Measurements from ENCODE around the gene ZNF124.

GRCh38 chr1:247112479-247112781 is 59.4 kb downstream of the ZNF124 start:
- TF ChIP-seq, protein P1, sequence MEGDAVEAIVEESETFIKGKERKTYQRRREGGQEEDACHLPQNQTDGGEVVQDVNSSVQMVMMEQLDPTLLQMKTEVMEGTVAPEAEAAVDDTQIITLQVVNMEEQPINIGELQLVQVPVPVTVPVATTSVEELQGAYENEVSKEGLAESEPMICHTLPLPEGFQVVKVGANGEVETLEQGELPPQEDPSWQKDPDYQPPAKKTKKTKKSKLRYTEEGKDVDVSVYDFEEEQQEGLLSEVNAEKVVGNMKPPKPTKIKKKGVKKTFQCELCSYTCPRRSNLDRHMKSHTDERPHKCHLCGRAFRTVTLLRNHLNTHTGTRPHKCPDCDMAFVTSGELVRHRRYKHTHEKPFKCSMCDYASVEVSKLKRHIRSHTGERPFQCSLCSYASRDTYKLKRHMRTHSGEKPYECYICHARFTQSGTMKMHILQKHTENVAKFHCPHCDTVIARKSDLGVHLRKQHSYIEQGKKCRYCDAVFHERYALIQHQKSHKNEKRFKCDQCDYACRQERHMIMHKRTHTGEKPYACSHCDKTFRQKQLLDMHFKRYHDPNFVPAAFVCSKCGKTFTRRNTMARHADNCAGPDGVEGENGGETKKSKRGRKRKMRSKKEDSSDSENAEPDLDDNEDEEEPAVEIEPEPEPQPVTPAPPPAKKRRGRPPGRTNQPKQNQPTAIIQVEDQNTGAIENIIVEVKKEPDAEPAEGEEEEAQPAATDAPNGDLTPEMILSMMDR (IDR thresholded peaks at IDR 0.05; ENCODE audit: borderline replicate concordance, extremely low read depth, low read length, poor library complexity, severe bottlenecking) = no peak
- no peak for TF ChIP-seq EZH2 (IDR thresholded peaks at IDR 0.05; ENCODE audit: borderline replicate concordance, low read depth, low read length, severe bottlenecking)

Data from DND-41 (cell line).